ENCODE measurements around the gene MTERF4.

GRCh38 chr2:241062389-241063092 is 39.5 kb downstream of the MTERF4 start:
- TF ChIP-seq POLR2A (IDR thresholded peaks at IDR 0.05; ENCODE audit: low read depth, low read length) (no peak), SMC3 (IDR thresholded peaks at IDR 0.05; ENCODE audit: low read depth, low read length) (no peak), RFX5 (IDR thresholded peaks at IDR 0.05; ENCODE audit: low read depth, low read length) (no peak), CTCF (conservative IDR thresholded peaks at IDR 0.05; ENCODE audit: low read depth, low read length) (no peak), RCOR1 (IDR thresholded peaks at IDR 0.05; ENCODE audit: insufficient replicate concordance, low read length) (no peak)

Measured in IMR-90 (cell line).